Measurements from ENCODE around the gene NPR2. TPM values are rescaled to one million over a fixed set of nuclear protein-coding genes. Genes with fewer than 3 reads are reported as not detected.
A peak's percentile ranks its signal among the peaks of the same experiment; 100 is the strongest.

NPR2 gene
- total and polyA plus RNA-seq, 2 of the 13 experiments (the other 11 are each of a cell fraction or from before 2014, with no cell fraction given), result 7.4 to 9.4 TPM

DNA sequence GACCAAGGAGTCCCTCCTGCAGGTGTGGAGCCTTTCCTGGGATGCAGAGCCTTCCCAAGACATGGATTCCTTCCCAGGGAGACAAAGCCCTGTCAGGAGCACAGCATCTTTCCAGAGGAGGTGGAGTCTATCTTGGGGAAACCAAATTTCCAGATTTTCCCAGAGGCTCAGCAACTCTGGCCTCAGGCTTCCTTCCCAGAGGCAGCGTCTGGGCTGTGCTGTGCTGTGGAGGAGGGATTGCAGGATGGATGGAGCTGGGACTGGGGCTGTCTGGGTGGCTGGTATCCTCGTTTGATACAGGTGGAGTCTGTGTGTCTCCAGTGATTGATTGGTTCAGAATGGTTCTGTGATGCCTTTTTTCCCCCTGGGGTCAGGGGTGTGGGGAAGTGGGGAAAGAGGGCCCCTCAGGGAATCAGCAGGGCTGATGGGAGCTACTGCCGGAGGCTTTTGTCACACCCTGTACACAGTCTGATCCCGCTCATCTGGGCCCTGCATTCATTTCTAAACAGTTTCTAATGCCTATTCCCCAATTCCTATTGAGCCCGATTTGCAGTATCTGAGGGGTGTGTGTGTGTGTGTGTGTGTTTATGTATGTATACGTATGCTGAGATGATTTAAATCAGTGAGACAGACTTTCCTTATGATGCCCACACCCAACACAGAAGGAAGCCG is 62.8 kb downstream of the NPR2 start:
- H3K27me3 ChIP-seq (ENCODE audit: control insufficient read depth in 1 of 2, insufficient read depth in 2 of 2, low read length in 2 of 2), result peaks cover 0 to 20% of the 10 kb centered on the region in 2 experiments; a peak in 1 of 5 replicates

More for the DNA sequence above, 62.8 kb downstream of the NPR2 start:
- Histone ChIP-seq H3K4me2 (ENCODE audit: low read depth, low read length) (no peak overlapping the region), H3K4me3 (replicated peaks in 1 of 3; ENCODE audit: insufficient read depth in 1 of 3, low read depth in 2 of 3, low read length in 3 of 3) (no peak overlapping the region), H3K9ac (ENCODE audit: insufficient read depth, low read depth, low read length) (no peak overlapping the region), H3K4me1 (ENCODE audit: insufficient read depth, low read length) (no peaks in the 10 kb centered on the region), H4K20me1 (ENCODE audit: insufficient read depth, low read length) (no peaks in the 10 kb centered on the region), H3K36me3 (replicated peaks in 1 of 2; ENCODE audit: control insufficient read depth in 1 of 2, insufficient read depth in 2 of 2, low read length in 2 of 2) (no peaks in the 10 kb centered on the region), H3K27ac (ENCODE audit: extremely low read length, insufficient read depth, low read length) (no peak overlapping the region), H3K9me3 (ENCODE audit: low read length) (no peaks in the 10 kb centered on the region), H3K79me2 (ENCODE audit: insufficient read depth, low read length) (no peaks in the 10 kb centered on the region), H2AFZ (ENCODE audit: low read length) (no peak overlapping the region)
- no peak for TF ChIP-seq NFIB (CRISPR knock-in tag; IDR thresholded peaks at IDR 0.05; ENCODE audit: borderline replicate concordance)
- TF ChIP-seq ZMYM3 (CRISPR knock-in tag; IDR thresholded peaks at IDR 0.05), result no peak
- TF ChIP-seq FOXM1 (CRISPR knock-in tag; IDR thresholded peaks at IDR 0.05), result no peak
- no peak for TF ChIP-seq ISL2 (CRISPR knock-in tag; IDR thresholded peaks at IDR 0.05)
- no peak for TF ChIP-seq TEAD2 (CRISPR knock-in tag; IDR thresholded peaks at IDR 0.05)
- TF ChIP-seq, protein P1, sequence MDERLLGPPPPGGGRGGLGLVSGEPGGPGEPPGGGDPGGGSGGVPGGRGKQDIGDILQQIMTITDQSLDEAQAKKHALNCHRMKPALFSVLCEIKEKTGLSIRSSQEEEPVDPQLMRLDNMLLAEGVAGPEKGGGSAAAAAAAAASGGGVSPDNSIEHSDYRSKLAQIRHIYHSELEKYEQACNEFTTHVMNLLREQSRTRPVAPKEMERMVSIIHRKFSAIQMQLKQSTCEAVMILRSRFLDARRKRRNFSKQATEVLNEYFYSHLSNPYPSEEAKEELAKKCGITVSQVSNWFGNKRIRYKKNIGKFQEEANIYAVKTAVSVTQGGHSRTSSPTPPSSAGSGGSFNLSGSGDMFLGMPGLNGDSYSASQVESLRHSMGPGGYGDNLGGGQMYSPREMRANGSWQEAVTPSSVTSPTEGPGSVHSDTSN (CRISPR knock-in tag; IDR thresholded peaks at IDR 0.05), result no peak
- TF ChIP-seq MAZ (IDR thresholded peaks at IDR 0.05; ENCODE audit: borderline replicate concordance, low read depth, low read length), result no peak
- TF ChIP-seq MAZ (CRISPR knock-in tag; IDR thresholded peaks at IDR 0.05; ENCODE audit: low read depth), result no peak
- no peak for TF ChIP-seq RFXAP (CRISPR knock-in tag; IDR thresholded peaks at IDR 0.05; ENCODE audit: borderline replicate concordance)
- no peak for TF ChIP-seq SRSF4 (IDR thresholded peaks at IDR 0.05; ENCODE audit: low read depth, low read length, poor library complexity, severe bottlenecking)
- TF ChIP-seq ZNF343 (CRISPR knock-in tag; IDR thresholded peaks at IDR 0.05), result no peak
- no peak for TF ChIP-seq NR3C1 (CRISPR knock-in tag; IDR thresholded peaks at IDR 0.05)
- no peak for TF ChIP-seq NFYB (CRISPR knock-in tag; IDR thresholded peaks at IDR 0.05)
- TF ChIP-seq, protein P2, sequence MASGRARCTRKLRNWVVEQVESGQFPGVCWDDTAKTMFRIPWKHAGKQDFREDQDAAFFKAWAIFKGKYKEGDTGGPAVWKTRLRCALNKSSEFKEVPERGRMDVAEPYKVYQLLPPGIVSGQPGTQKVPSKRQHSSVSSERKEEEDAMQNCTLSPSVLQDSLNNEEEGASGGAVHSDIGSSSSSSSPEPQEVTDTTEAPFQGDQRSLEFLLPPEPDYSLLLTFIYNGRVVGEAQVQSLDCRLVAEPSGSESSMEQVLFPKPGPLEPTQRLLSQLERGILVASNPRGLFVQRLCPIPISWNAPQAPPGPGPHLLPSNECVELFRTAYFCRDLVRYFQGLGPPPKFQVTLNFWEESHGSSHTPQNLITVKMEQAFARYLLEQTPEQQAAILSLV (CRISPR knock-in tag; IDR thresholded peaks at IDR 0.05; ENCODE audit: borderline replicate concordance), result no peak
- TF ChIP-seq CEBPB (IDR thresholded peaks at IDR 0.05; ENCODE audit: borderline replicate concordance, low read depth, low read length), result no peak
- TF ChIP-seq, protein P3, sequence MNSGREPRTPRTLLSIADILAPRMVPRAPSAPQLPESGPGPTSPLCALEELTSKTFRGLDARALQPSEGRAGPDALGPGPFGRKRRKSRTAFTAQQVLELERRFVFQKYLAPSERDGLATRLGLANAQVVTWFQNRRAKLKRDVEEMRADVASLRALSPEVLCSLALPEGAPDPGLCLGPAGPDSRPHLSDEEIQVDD (CRISPR knock-in tag; IDR thresholded peaks at IDR 0.05; ENCODE audit: borderline replicate concordance), result no peak
- no peak for TF ChIP-seq NFIC (IDR thresholded peaks at IDR 0.05; ENCODE audit: low read length)
- BruUV-seq (replicated peaks), result no TSS peak
- intact Hi-C loops (cut with micrococcal nuclease; ENCODE audit: unreplicated experiment) (no loop called here), in situ Hi-C loops (cut with HindIII; ENCODE audit: extremely low pct_ligation_motif_present, low pct_unique_long_range_greater_than_20kb) (no loop called here)
- DNase-seq (ENCODE audit: low spot score) (no peak), ATAC-seq (0 out of 3 replicates have a peak, but pooled peaks have one; percentile 21), FAIRE-seq (no peak)
- ChIA-PET POLR2A (no interaction called here), CTCF (ENCODE audit: low intra/inter-chr PET ratio, low total read pairs) (no interaction called here)
- 18% methylated on average over 7 of the region's 7 CpGs for WGBS (ENCODE audit: low lambda C conversion rate)
